ENCODE measurements around the gene HOXB2. TPM values are rescaled to one million over a fixed set of nuclear protein-coding genes. Genes with fewer than 3 reads are reported as not detected.
A peak's percentile ranks its signal among the peaks of the same experiment; 100 is the strongest.

Gene HOXB2
- total RNA-seq, 1 donor from 2014 or later: not detected

DNA sequence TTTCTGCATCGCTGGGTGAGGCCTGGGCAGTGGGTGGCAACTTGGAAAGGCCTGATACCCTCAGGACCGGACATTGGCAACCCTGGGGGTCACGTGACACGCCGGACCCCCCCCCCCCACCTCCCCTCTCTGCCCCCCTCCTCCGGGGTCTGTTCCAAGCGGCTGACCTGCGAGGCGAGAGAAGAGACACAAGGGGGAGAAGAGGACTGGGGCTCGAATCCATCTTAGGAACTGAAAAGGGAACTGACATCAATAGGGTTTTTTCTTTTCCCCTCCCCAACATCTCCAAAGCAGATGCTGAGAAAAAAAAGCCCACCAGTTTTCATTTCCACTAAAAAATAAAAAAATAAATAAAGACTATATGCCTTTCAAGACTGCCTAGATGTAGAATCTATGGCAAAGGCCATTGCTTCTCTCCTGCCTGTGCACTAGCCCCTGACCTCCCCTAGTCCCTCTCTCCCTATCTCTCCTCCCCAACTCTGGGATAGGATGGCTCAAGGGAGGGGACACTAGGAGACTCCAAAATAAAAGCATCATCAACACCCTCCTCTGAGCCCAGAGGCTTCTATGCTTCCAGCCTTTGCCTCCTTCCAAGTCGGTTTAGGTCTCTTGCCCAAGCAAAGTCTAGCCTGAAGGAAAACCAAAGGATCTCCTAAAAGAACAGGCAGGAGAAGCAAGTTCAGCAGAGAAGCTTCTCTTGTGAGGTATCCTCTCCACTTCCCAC is 7.7 kb upstream of the HOXB2 start:
- no peaks in the 10 kb centered on the region for H3K36me3 Mint-ChIP-seq
- H3K27me3 ChIP-seq: peaks cover 100% of the 10 kb centered on the region
- no peak overlapping the region for H3K27ac Mint-ChIP-seq
- DNase-seq (ENCODE audit: low spot score): peak; percentile 36
- no peaks in the 10 kb centered on the region for H3K79me2 ChIP-seq (ENCODE audit: low read depth)
- TF ChIP-seq EZH2 (IDR thresholded peaks at IDR 0.05) (no peak), EZH2phosphoT487 (IDR thresholded peaks at IDR 0.05) (no peak)
- TF ChIP-seq, protein P1, sequence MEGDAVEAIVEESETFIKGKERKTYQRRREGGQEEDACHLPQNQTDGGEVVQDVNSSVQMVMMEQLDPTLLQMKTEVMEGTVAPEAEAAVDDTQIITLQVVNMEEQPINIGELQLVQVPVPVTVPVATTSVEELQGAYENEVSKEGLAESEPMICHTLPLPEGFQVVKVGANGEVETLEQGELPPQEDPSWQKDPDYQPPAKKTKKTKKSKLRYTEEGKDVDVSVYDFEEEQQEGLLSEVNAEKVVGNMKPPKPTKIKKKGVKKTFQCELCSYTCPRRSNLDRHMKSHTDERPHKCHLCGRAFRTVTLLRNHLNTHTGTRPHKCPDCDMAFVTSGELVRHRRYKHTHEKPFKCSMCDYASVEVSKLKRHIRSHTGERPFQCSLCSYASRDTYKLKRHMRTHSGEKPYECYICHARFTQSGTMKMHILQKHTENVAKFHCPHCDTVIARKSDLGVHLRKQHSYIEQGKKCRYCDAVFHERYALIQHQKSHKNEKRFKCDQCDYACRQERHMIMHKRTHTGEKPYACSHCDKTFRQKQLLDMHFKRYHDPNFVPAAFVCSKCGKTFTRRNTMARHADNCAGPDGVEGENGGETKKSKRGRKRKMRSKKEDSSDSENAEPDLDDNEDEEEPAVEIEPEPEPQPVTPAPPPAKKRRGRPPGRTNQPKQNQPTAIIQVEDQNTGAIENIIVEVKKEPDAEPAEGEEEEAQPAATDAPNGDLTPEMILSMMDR (IDR thresholded peaks at IDR 0.05): no peak
- H3K27ac ChIP-seq: no peak overlapping the region
- H3K4me3 Mint-ChIP-seq: no peak overlapping the region
- no peaks in the 10 kb centered on the region for H3K36me3 ChIP-seq
- peaks cover 95% of the 10 kb centered on the region for H4K20me1 ChIP-seq (ENCODE audit: low read depth)
- peaks cover 90% of the 10 kb centered on the region for H3K27me3 Mint-ChIP-seq (ENCODE audit: insufficient read depth, low read depth)
- no peaks in the 10 kb centered on the region for H3K9me3 ChIP-seq (ENCODE audit: low read depth)
- no peaks in the 10 kb centered on the region for H3K4me1 Mint-ChIP-seq
- peaks cover 11% of the 10 kb centered on the region for H3F3A ChIP-seq (ENCODE audit: low read depth)
- no peak overlapping the region for H3K4me2 ChIP-seq
- no peak overlapping the region for H2AFZ ChIP-seq (replicated peaks)
- H3K4me1 ChIP-seq: no peaks in the 10 kb centered on the region
- no peak overlapping the region for H3K9ac ChIP-seq
- H3K9me3 Mint-ChIP-seq: peaks cover 4% of the 10 kb centered on the region
- H3K4me3 ChIP-seq: no peak overlapping the region

DNA sequence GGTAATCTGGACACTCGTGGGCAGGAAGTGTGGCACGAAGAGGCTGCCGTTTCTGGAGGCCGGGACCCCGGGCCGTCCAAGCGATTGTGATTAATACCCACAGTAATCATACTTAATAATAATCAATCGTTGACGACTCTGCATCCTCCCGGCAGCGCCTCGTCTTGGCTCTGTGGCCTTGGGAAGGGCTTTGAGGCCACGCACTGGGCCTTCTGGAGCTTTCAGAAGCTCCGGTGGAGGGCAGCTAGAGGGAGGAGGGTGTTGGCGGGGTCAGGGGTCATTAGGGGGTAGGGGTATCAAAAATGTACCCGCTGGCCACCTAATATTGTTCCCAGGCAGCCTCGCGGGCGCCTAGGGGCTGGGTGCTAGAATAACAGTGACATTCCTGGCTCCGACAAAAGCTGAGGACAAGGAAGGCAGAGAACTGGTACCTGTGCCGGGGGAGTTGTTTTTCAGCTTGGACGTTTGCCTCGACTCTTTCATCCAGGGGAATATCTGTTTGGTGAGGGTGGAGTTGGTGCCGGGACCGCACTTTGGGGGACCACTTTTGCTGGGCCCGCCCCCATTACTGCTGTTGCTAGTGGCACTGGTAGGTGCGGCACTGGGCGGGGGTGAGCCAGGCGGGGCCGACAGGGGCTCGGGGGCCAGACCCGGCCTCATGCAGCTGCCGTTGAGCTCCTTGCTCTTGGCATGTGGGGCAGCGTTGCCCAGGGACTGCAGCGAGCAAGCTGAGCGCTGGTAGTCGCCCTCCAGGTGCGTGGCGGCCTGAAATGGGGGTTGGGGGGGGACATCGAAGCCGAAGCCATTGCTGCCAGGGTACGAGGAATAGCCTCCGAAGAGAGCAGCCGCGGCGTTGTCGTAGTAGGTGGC is 6.9 kb upstream of the HOXB2 start:
- no peak for DNase-seq (ENCODE audit: low spot score)
- H3K4me1 ChIP-seq: no peaks in the 10 kb centered on the region
- H3K79me2 ChIP-seq (ENCODE audit: low read depth): no peaks in the 10 kb centered on the region
- peaks cover 96% of the 10 kb centered on the region for H4K20me1 ChIP-seq (ENCODE audit: low read depth)
- H3K4me3 Mint-ChIP-seq: no peak overlapping the region
- no peak overlapping the region for H3K4me3 ChIP-seq
- H2AFZ ChIP-seq (replicated peaks): no peak overlapping the region
- H3K36me3 Mint-ChIP-seq: no peaks in the 10 kb centered on the region
- H3K27me3 Mint-ChIP-seq (ENCODE audit: insufficient read depth, low read depth): peaks cover 89% of the 10 kb centered on the region
- no peak overlapping the region for H3K9ac ChIP-seq
- no peak overlapping the region for H3K27ac ChIP-seq
- peak; percentile 93 for TF ChIP-seq EZH2 (IDR thresholded peaks at IDR 0.05)
- TF ChIP-seq, protein P1 (IDR thresholded peaks at IDR 0.05): no peak
- peak; percentile 96 for TF ChIP-seq EZH2phosphoT487 (IDR thresholded peaks at IDR 0.05)
- no peak overlapping the region for H3K27ac Mint-ChIP-seq
- H3K9me3 ChIP-seq (ENCODE audit: low read depth): no peaks in the 10 kb centered on the region
- H3K4me2 ChIP-seq: no peak overlapping the region
- H3K4me1 Mint-ChIP-seq: no peaks in the 10 kb centered on the region
- H3F3A ChIP-seq (ENCODE audit: low read depth): peaks cover 15% of the 10 kb centered on the region
- peaks cover 100% of the 10 kb centered on the region for H3K27me3 ChIP-seq
- H3K36me3 ChIP-seq: no peaks in the 10 kb centered on the region
- peaks cover 4% of the 10 kb centered on the region for H3K9me3 Mint-ChIP-seq

DNA sequence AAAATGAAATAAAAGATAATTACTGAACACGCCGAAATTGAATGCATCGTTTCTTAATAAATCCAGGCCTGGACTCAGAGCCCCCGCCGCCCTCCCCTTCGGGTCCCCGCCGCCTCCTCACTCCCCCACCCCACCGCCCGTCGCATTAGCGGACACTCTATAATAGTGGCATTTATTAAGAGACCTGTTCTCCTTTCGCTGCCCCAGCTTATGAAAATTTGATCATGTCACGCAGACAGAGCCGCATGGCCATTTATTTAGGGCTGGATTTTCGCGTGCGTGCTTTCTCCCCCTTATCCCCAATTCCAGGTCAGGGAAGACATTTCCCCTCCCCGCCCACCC is 6.3 kb upstream of the HOXB2 start:
- Histone ChIP-seq H3K4me2 (no peak overlapping the region), H3K4me3 (no peak overlapping the region), H3K79me2 (ENCODE audit: low read depth) (no peaks in the 10 kb centered on the region), H3K9me3 (ENCODE audit: low read depth) (no peaks in the 10 kb centered on the region), H3K9ac (no peak overlapping the region), H3F3A (ENCODE audit: low read depth) (peaks cover 15% of the 10 kb centered on the region), H3K36me3 (no peaks in the 10 kb centered on the region), H2AFZ (replicated peaks) (no peak overlapping the region), H3K27ac (no peak overlapping the region), H3K4me1 (no peaks in the 10 kb centered on the region), H3K27me3 (peaks cover 100% of the 10 kb centered on the region), H4K20me1 (ENCODE audit: low read depth) (peaks cover 96% of the 10 kb centered on the region)
- Mint-ChIP-seq H3K4me3 (no peak overlapping the region), H3K27me3 (ENCODE audit: insufficient read depth, low read depth) (peaks cover 89% of the 10 kb centered on the region), H3K27ac (no peak overlapping the region), H3K4me1 (no peaks in the 10 kb centered on the region), H3K36me3 (no peaks in the 10 kb centered on the region), H3K9me3 (peaks cover 5% of the 10 kb centered on the region)
- TF ChIP-seq EZH2 (IDR thresholded peaks at IDR 0.05) (no peak), EZH2phosphoT487 (IDR thresholded peaks at IDR 0.05) (no peak)
- TF ChIP-seq, protein P1 (IDR thresholded peaks at IDR 0.05): no peak
- DNase-seq (ENCODE audit: low spot score): no peak

Data from neural progenitor cell (in vitro differentiated cells).